HepG2 (cell line): ENCODE data around the gene VAV2. TPM values are rescaled to one million over a fixed set of nuclear protein-coding genes. Genes with fewer than 3 reads are reported as not detected.
A peak's percentile ranks its signal among the peaks of the same experiment; 100 is the strongest.

Source experiments
- FIP1L1 ChIP-seq: fragments of 200-400 bp; formaldehyde crosslinking; IDR thresholded peaks from 2 replicates; pipeline ENCODE4 v1.6.1; 2018; ENCODE audit warnings: low read depth, mild to moderate bottlenecking, low read length, moderate library complexity, borderline replicate concordance; ENCODE audit not compliant: insufficient read depth
- HMG20B ChIP-seq: conservative IDR thresholded peaks from 2 replicates; pipeline ENCODE4 v1.6.1; 2016; ENCODE audit warnings: missing genetic modification reagents, missing compliant biosample characterization
- ISX ChIP-seq: sonication (generic); formaldehyde crosslinking; conservative IDR thresholded peaks from 2 replicates; pipeline ENCODE4 v1.5.0; 2020; ENCODE audit warnings: missing genetic modification reagents
- MIXL1 ChIP-seq: IDR thresholded peaks from 2 replicates; pipeline ENCODE4 v1.6.1; 2016
- PAWR ChIP-seq: sonication (generic); formaldehyde crosslinking; IDR thresholded peaks from 2 replicates; pipeline ENCODE4 v1.4.0; 2020; ENCODE audit warnings: missing genetic modification reagents, mild to moderate bottlenecking, borderline replicate concordance
- PHF21A ChIP-seq: sonication (generic); formaldehyde crosslinking; IDR thresholded peaks from 2 replicates; pipeline ENCODE4 v1.5.0; 2020; ENCODE audit warnings: mild to moderate bottlenecking, missing genetic modification reagents
- SALL2 ChIP-seq: sonication (generic); formaldehyde crosslinking; IDR thresholded peaks from 2 replicates; pipeline ENCODE4 v1.8.1; 2023; ENCODE audit warnings: mild to moderate bottlenecking, missing genetic modification reagents, inconsistent platforms
- SP4 ChIP-seq: sonication (generic); formaldehyde crosslinking; IDR thresholded peaks from 2 replicates; pipeline ENCODE4 v1.8.1; 2023; ENCODE audit warnings: mild to moderate bottlenecking, missing genetic modification reagents
- YEATS2 ChIP-seq: sonication (generic); formaldehyde crosslinking; IDR thresholded peaks from 2 replicates; pipeline ENCODE4 v1.4.0; 2020; ENCODE audit warnings: missing genetic modification reagents, borderline replicate concordance
- ZNF558 ChIP-seq: sonication (generic); formaldehyde crosslinking; IDR thresholded peaks from 2 replicates; pipeline ENCODE4 v1.9.0; 2022; ENCODE audit warnings: mild to moderate bottlenecking, missing genetic modification reagents, borderline replicate concordance
- ZNF605 ChIP-seq: sonication (generic); formaldehyde crosslinking; IDR thresholded peaks from 2 replicates; pipeline ENCODE4 v1.8.0; 2022; ENCODE audit warnings: mild to moderate bottlenecking, missing genetic modification reagents
- ZNF660 ChIP-seq: sonication (generic); formaldehyde crosslinking; IDR thresholded peaks from 2 replicates; pipeline ENCODE4 v1.5.1; 2020; ENCODE audit warnings: mild to moderate bottlenecking, low read depth, missing genetic modification reagents, borderline replicate concordance
- ZSCAN31 ChIP-seq: sonication (generic); formaldehyde crosslinking; IDR thresholded peaks from 2 replicates; pipeline ENCODE4 v1.5.0; 2020; ENCODE audit warnings: low read depth, mild to moderate bottlenecking, missing genetic modification reagents
- polyA plus RNA-seq, 8 experiments: library from polyadenylated mRNA; depleted of rRNA in 3 of 8; stranded (reverse) in 7 of 8; unstranded in 1 of 8; fragments of >200 nt; fragmentation: Illumina TruSeq in 4 of 8; extraction: Trizol in 4 of 8; gene quantifications; 2 replicates each; pipeline versions ENCODE4 v1.2.1 to v1.2.3, GENCODE V29; 2011 to 2016; ENCODE audit warnings: low read depth in 4 of 8, missing spikeins in 1 of 8, mixed read lengths in 1 of 8; ENCODE audit not compliant: insufficient read depth in 1 of 8
- total RNA-seq, 5 experiments: library from RNA; depleted of rRNA; stranded (reverse); fragments of >200 nt; fragmentation: Illumina TruSeq; extraction: Trizol; gene quantifications; 2 replicates each; pipeline ENCODE4 v1.2.3, GENCODE V29; 2016; ENCODE audit warnings: low read depth in 1 of 5
- TF ChIP-seq, protein P1 (sequence below): IDR thresholded peaks from 2 replicates; pipeline ENCODE4 v1.6.1; 2016; ENCODE audit warnings: missing compliant biosample characterization, missing genetic modification reagents, borderline replicate concordance
- TF ChIP-seq, protein P2 (sequence below): sonication (generic); formaldehyde crosslinking; IDR thresholded peaks from 2 replicates; pipeline ENCODE4 v1.9.0; 2021; ENCODE audit warnings: missing genetic modification reagents, borderline replicate concordance
- TF ChIP-seq, protein P3 (sequence below): sonication (generic); formaldehyde crosslinking; IDR thresholded peaks from 2 replicates; pipeline ENCODE4 v1.5.1; 2020; ENCODE audit warnings: mild to moderate bottlenecking, missing genetic modification reagents, moderate library complexity
- TF ChIP-seq, protein P4 (sequence below): sonication (generic); formaldehyde crosslinking; IDR thresholded peaks from 2 replicates; pipeline ENCODE4 v1.8.0; 2022; ENCODE audit warnings: mild to moderate bottlenecking, missing genetic modification reagents, moderate library complexity
- TF ChIP-seq, protein P5 (sequence below): sonication (generic); formaldehyde crosslinking; IDR thresholded peaks from 2 replicates; pipeline ENCODE4 v1.5.0; 2020; ENCODE audit warnings: missing genetic modification reagents, mild to moderate bottlenecking, borderline replicate concordance
- TF ChIP-seq, protein P6 (sequence below): IDR thresholded peaks from 2 replicates; pipeline ENCODE4 v1.6.1; 2012; ENCODE audit warnings: inconsistent platforms

VAV2 gene
- total and polyA plus RNA-seq, 2 of the 13 experiments (the other 11 are each of a cell fraction or from before 2014, with no cell fraction given) = 22.5 to 22.9 TPM

DNA sequence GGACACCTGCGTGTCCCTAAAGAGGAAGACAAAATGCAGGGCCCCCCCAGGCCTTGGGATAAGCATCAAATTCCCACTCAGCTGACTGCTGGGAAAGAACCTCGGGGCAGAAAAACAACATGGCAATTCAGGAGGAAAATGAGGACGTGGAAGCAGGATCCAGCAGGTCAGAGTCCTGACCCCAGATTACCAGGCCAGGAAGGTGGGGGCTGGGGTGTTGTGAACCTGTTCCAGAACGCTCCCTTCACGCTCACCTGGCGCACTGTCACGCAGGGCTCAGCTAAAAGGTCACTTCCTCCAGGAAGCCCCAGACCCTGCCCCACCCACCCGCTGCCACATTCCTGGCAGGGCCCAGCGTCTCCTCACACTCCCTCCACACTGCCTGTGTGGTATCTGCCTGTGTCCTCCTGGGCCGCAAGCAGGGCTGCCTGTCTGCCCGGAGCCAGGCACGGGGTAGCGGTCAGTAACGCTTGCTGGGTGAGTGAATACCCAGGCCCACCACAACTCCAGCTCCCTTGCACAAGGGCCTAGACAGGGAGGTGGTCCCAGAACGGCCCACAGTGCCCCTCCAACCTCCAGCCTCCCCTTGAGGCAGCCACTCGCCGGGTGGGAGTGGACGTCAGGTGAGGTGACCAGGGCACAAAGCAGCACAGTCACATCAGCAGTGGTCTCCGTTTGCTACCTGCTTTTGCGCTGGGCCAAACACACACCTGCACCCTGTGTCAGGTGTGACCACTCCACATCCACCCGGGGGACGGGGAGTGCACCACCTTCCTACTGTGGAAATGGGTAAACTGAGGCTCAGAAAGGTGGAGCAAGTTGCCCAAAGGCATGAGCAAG lies 18.1 kb downstream of the VAV2 start (continued):
- TF ChIP-seq, protein P1, sequence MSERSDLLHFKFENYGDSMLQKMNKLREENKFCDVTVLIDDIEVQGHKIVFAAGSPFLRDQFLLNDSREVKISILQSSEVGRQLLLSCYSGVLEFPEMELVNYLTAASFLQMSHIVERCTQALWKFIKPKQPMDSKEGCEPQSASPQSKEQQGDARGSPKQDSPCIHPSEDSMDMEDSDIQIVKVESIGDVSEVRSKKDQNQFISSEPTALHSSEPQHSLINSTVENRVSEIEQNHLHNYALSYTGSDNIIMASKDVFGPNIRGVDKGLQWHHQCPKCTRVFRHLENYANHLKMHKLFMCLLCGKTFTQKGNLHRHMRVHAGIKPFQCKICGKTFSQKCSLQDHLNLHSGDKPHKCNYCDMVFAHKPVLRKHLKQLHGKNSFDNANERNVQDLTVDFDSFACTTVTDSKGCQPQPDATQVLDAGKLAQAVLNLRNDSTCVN (CRISPR knock-in tag) = peak; percentile 57; the same call in 1 of the 2 replicates
- no peak for TF ChIP-seq ZNF660 (CRISPR knock-in tag)
- TF ChIP-seq, protein P2, sequence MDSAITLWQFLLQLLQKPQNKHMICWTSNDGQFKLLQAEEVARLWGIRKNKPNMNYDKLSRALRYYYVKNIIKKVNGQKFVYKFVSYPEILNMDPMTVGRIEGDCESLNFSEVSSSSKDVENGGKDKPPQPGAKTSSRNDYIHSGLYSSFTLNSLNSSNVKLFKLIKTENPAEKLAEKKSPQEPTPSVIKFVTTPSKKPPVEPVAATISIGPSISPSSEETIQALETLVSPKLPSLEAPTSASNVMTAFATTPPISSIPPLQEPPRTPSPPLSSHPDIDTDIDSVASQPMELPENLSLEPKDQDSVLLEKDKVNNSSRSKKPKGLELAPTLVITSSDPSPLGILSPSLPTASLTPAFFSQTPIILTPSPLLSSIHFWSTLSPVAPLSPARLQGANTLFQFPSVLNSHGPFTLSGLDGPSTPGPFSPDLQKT (CRISPR knock-in tag) = no peak
- TF ChIP-seq ZSCAN31 (CRISPR knock-in tag) = 0 out of 2 replicates have a peak, but pooled peaks have one; percentile 57
- TF ChIP-seq, protein P3, sequence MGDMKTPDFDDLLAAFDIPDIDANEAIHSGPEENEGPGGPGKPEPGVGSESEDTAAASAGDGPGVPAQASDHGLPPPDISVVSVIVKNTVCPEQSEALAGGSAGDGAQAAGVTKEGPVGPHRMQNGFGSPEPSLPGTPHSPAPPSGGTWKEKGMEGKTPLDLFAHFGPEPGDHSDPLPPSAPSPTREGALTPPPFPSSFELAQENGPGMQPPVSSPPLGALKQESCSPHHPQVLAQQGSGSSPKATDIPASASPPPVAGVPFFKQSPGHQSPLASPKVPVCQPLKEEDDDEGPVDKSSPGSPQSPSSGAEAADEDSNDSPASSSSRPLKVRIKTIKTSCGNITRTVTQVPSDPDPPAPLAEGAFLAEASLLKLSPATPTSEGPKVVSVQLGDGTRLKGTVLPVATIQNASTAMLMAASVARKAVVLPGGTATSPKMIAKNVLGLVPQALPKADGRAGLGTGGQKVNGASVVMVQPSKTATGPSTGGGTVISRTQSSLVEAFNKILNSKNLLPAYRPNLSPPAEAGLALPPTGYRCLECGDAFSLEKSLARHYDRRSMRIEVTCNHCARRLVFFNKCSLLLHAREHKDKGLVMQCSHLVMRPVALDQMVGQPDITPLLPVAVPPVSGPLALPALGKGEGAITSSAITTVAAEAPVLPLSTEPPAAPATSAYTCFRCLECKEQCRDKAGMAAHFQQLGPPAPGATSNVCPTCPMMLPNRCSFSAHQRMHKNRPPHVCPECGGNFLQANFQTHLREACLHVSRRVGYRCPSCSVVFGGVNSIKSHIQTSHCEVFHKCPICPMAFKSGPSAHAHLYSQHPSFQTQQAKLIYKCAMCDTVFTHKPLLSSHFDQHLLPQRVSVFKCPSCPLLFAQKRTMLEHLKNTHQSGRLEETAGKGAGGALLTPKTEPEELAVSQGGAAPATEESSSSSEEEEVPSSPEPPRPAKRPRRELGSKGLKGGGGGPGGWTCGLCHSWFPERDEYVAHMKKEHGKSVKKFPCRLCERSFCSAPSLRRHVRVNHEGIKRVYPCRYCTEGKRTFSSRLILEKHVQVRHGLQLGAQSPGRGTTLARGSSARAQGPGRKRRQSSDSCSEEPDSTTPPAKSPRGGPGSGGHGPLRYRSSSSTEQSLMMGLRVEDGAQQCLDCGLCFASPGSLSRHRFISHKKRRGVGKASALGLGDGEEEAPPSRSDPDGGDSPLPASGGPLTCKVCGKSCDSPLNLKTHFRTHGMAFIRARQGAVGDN (CRISPR knock-in tag) = peak; percentile 96
- TF ChIP-seq, protein P4, sequence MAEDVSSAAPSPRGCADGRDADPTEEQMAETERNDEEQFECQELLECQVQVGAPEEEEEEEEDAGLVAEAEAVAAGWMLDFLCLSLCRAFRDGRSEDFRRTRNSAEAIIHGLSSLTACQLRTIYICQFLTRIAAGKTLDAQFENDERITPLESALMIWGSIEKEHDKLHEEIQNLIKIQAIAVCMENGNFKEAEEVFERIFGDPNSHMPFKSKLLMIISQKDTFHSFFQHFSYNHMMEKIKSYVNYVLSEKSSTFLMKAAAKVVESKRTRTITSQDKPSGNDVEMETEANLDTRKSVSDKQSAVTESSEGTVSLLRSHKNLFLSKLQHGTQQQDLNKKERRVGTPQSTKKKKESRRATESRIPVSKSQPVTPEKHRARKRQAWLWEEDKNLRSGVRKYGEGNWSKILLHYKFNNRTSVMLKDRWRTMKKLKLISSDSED (CRISPR knock-in tag) = no peak
- no peak for TF ChIP-seq YEATS2
- TF ChIP-seq, protein P5, sequence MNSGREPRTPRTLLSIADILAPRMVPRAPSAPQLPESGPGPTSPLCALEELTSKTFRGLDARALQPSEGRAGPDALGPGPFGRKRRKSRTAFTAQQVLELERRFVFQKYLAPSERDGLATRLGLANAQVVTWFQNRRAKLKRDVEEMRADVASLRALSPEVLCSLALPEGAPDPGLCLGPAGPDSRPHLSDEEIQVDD (CRISPR knock-in tag) = no peak
- TF ChIP-seq ISX (CRISPR knock-in tag) = no peak
- TF ChIP-seq ZNF558 (CRISPR knock-in tag) = no peak
- no peak for TF ChIP-seq ZNF605 (CRISPR knock-in tag)
- no peak for TF ChIP-seq SP4 (CRISPR knock-in tag)
- TF ChIP-seq PHF21A (CRISPR knock-in tag) = 0 out of 2 replicates have a peak, but pooled peaks have one; percentile 31
- no peak for TF ChIP-seq MIXL1
- TF ChIP-seq SALL2 (CRISPR knock-in tag) = no peak
- TF ChIP-seq FIP1L1 = no peak
- TF ChIP-seq, protein P6, sequence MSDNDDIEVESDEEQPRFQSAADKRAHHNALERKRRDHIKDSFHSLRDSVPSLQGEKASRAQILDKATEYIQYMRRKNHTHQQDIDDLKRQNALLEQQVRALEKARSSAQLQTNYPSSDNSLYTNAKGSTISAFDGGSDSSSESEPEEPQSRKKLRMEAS = peak; percentile 32; the same call in 1 of the 2 replicates
- no peak for TF ChIP-seq PAWR
- no peak for TF ChIP-seq HMG20B (CRISPR knock-in tag)
